Measurements from ENCODE around the gene IGFN1. TPM values are rescaled to one million over a fixed set of nuclear protein-coding genes. Genes with fewer than 3 reads are reported as not detected.
A peak's percentile ranks its signal among the peaks of the same experiment; 100 is the strongest.

IGFN1 gene
- total RNA-seq, 1 donor from 2014 or later, result 0.12 TPM

- peak; percentile 21 for ATAC-seq
These were observed 77.0 kb downstream of the IGFN1 start for GRCh38 chr1:201267481-201268229.

- ATAC-seq, result peak; percentile 19
These were observed 78.1 kb downstream of the IGFN1 start for GRCh38 chr1:201268604-201269151.

GRCh38 chr1:201269281-201269680 is 78.7 kb downstream of the IGFN1 start:
- peak; percentile 71 for ATAC-seq

GRCh38 chr1:201269900-201270410 is 79.3 kb downstream of the IGFN1 start:
- peak; percentile 19 for ATAC-seq

- ATAC-seq, result no peak
These were observed 80.2 kb downstream of the IGFN1 start for GRCh38 chr1:201270616-201271390.

GRCh38 chr1:201272799-201273198 is 82.2 kb downstream of the IGFN1 start:
- ATAC-seq, result no peak

GRCh38 chr1:201274616-201275252 is 84.1 kb downstream of the IGFN1 start:
- ATAC-seq, result no peak

GRCh38 chr1:201275253-201275666 is 84.6 kb downstream of the IGFN1 start:
- ATAC-seq, result peak; percentile 94

- peak; percentile 87 for ATAC-seq
These were observed 86.3 kb downstream of the IGFN1 start for GRCh38 chr1:201276891-201277290.

- no peak for ATAC-seq
These were observed 86.8 kb downstream of the IGFN1 start for GRCh38 chr1:201277441-201277840.

Other genes starting within 250 kb of the IGFN1 start
- 0.52 TPM for gene KIF21B, start 167.1 kb upstream of the IGFN1 start, total RNA-seq
- not detected for gene CACNA1S, start 78.4 kb upstream of the IGFN1 start, total RNA-seq
- gene ASCL5, start 63.6 kb upstream of the IGFN1 start, total RNA-seq, result not detected
- 28.2 TPM for gene TMEM9, start 36.4 kb upstream of the IGFN1 start, total RNA-seq
- gene PKP1, start 92.7 kb downstream of the IGFN1 start, total RNA-seq, result 608 TPM
- 3.9 TPM for gene TNNT2, start 186.9 kb downstream of the IGFN1 start, total RNA-seq
- gene LAD1, start 208.5 kb downstream of the IGFN1 start, total RNA-seq, result 328 TPM
- gene TNNI1, start 230.9 kb downstream of the IGFN1 start, total RNA-seq, result not detected

Measured in esophagus mucosa (tissue), 1 donor.